ENCODE results near the gene DPPA5.
"Not testable (repeated sequence)": the region's sequence is repeated elsewhere in the genome, so short reads cannot be mapped to it uniquely, and the experiment has no call there.

The DPPA5 gene

GRCh38 chr6:73323323-73323722, 30.8 kb downstream of the DPPA5 start:
- no peak for TF ChIP-seq CTCF (IDR thresholded peaks at IDR 0.05; ENCODE audit: low read length, missing control alignments)
- no peak for DNase-seq (ENCODE audit: low read depth)
- H3K4me3 ChIP-seq (replicated peaks; ENCODE audit: low read depth, low read length): no peak overlapping the region

DNA sequence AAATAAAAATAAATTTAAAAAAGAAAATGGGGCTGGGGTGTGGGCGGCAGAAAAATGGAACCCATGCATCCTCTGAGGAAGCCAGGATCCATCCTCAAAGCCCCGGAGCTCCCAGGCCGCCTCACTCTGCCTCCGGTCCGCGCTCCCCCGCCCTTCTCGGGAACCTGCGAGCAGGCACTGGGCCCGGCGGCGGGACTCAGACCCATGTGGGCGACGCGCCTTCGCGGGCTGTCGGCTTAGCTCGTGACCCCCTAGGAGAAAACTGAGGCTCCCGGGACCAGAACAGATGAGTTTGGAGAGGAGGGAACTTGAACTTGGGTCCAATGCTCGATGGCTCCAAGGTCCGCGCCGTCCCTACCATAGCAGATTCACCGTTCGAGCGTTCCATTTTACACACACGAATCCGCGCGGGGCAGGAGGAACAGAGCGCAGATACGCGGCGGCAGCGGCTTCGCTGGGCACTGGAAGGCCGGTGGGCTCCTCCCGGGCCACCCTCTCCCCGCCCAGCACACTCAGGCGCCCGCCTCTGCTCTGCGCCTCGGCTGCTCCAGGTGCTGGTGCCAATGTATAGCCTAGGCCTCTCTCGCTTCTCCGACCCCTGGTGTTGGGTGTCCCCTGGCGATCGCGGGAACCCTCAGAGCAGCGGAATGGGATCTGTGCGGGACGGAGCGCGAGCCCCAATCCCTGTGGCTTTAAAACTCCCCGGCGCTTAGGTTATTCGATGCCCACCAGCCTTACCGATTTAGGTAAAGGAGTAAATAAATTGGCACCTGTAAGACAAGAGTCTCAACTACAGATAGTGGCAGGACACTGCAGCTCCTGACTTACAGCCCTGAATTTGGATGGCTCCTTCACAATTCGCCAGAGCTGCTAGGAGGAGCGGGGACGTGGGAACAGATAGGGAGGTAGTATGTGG, 39.2 kb downstream of the DPPA5 start:
- H3K4me3 ChIP-seq (replicated peaks; ENCODE audit: low read depth, low read length): peak overlapping the region; percentile 31
- no peak for TF ChIP-seq CTCF (IDR thresholded peaks at IDR 0.05; ENCODE audit: low read length, missing control alignments)
- no peak for DNase-seq (ENCODE audit: low read depth)

- peak overlapping the region; percentile 82 for H3K4me3 ChIP-seq (replicated peaks; ENCODE audit: low read depth, low read length)
- DNase-seq (ENCODE audit: low read depth): not testable (repeated sequence)
Observed at GRCh38 chr6:73310503-73310845, 43.6 kb downstream of the DPPA5 start.

GRCh38 chr6:73309785-73310502, 44.1 kb downstream of the DPPA5 start:
- H3K4me3 ChIP-seq (replicated peaks; ENCODE audit: low read depth, low read length): peak overlapping the region; percentile 82
- DNase-seq (ENCODE audit: low read depth): peak; percentile 59
- peak; percentile 55 for TF ChIP-seq CTCF (IDR thresholded peaks at IDR 0.05; ENCODE audit: low read length, missing control alignments)

DNA sequence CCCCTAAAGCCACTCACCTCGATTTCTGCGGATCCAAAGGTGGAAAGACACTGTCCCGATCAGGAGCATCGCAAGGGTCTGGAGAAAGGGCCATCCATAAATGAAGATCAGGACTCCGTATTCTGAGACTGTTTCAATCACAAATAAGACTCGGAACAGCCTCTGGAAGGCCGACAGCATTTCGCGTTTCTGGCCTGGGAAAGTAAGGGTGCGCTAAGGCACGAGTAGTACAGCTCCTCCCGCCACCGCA, 44.6 kb downstream of the DPPA5 start:
- no peak for TF ChIP-seq CTCF (IDR thresholded peaks at IDR 0.05; ENCODE audit: low read length, missing control alignments)
- H3K4me3 ChIP-seq (replicated peaks; ENCODE audit: low read depth, low read length): peak overlapping the region; percentile 82
- DNase-seq (ENCODE audit: low read depth): no peak

GRCh38 chr6:73308712-73309534, 45.2 kb downstream of the DPPA5 start:
- TF ChIP-seq CTCF (IDR thresholded peaks at IDR 0.05; ENCODE audit: low read length, missing control alignments): peak; percentile 29
- peak overlapping the region; percentile 82 for H3K4me3 ChIP-seq (replicated peaks; ENCODE audit: low read depth, low read length)
- peak; percentile 30 for DNase-seq (ENCODE audit: low read depth)

DNA sequence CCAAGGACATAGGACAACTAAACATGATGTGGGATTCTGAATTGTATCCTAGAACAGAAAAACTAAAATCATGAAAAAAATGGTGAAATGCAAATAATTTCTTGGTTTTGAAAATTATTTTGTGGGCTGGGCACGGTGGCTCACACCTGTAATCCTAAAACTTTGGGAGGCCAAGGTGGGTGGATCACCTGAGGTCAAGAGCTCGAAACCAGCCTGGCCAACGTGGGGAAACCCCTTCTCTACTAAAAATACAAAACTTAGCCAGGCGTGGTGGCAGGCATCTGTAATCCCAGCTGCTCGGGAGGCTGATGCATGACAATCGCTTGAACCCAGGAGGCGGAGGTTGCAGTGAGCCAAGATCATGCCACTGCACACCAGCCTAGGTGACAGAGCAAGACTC, 50.3 kb downstream of the DPPA5 start:
- not testable (repeated sequence) for DNase-seq (ENCODE audit: low read depth); H3K4me3 ChIP-seq (replicated peaks; ENCODE audit: low read depth, low read length)
